Pulmonary artery endothelial cell (primary cell): ENCODE measurements around the gene ZCCHC9. TPM values are rescaled to one million over a fixed set of nuclear protein-coding genes. Genes with fewer than 3 reads are reported as not detected.
"Not testable (repeated sequence)": the region's sequence is repeated elsewhere in the genome, so short reads cannot be mapped to it uniquely, and the experiment has no call there.

Source experiments
- DNase-seq: peaks from one replicate; pipeline ENCODE4 v3.0.0-alpha.2; 2011; ENCODE audit warnings: low read depth, low spot score
- total RNA-seq: library from RNA; depleted of rRNA; stranded (reverse); fragments of >200 nt; gene quantifications from 2 replicates; pipeline ENCODE4 v1.2.3, GENCODE V29; 2014

ZCCHC9 gene
- 16.9 and 19.3 TPM in 2 replicates for total RNA-seq

GRCh38 chr5:81301271-81302015 lies at the start of gene ZCCHC9:
Gene ZCCHC9 (plus strand): TSS chr5:81301587. CDS start chr5:81304758, 3,171 bp downstream.
- DNase-seq = peak; percentile 91

DNA sequence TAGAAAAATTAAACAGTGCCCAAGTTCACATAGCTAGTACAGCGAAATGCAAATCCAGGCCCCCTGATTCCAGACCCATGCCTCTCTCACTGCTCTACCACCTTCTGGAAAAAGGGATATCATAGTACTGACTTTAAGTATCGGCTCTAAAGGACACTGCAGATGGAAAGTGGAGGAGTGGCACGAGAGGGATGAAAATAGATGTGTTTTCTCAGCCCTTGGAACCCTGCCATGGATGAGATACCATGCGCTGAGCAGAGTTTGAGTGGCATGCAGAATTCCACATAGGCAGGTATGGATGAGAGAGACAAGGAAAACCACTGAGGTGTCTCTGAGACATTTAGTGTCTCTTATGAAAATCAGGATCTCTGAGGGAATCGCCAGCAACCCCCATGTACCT lies 49.5 kb upstream of the ZCCHC9 start:
- DNase-seq = no peak

- DNase-seq = no peak
Observed at GRCh38 chr5:81252904-81253303, 48.5 kb upstream of the ZCCHC9 start.

DNA sequence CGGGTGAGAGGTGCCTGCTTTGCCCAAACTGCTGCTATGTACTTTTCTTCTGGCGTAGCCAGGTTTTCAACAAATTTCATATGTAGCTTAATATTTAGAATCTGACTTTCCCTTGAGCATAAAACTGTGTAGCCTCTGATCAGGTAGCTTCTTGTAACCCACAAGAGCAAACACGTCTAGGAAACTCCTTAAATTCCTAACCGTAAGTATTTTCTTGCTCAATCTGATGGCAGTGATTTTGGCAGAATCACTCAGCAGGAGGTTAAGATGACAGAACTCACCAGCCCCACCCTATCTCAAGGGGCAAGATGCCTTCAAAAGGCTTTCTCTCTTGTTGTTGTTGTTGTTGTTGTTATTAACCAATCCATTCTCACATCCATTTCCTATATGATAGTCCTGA lies 47.5 kb upstream of the ZCCHC9 start:
- no peak for DNase-seq

- no peak for DNase-seq
Observed at GRCh38 chr5:81254886-81255559, 46.4 kb upstream of the ZCCHC9 start.

DNA sequence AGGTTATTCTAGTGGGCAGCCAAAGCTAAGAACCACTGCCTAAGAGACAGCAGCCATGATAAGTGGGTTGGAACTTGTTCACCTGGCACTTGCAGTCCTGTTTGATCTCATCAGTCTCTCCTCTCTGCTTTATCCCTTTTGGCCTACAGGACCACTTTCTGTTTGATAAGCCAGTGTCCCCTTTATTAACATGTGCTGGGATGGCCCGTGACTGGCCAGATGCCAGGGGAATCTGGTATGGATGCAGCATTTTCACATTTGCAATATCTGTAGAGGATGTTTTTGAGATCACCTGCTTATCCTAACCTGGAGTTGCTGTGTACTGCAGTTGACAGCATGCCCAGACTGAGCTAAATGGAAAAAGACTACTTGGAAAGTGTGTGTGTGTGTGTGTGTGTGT lies 44.6 kb upstream of the ZCCHC9 start:
- DNase-seq = no peak

- DNase-seq = not testable (repeated sequence)
Observed at GRCh38 chr5:81262796-81263195, 38.6 kb upstream of the ZCCHC9 start.

DNA sequence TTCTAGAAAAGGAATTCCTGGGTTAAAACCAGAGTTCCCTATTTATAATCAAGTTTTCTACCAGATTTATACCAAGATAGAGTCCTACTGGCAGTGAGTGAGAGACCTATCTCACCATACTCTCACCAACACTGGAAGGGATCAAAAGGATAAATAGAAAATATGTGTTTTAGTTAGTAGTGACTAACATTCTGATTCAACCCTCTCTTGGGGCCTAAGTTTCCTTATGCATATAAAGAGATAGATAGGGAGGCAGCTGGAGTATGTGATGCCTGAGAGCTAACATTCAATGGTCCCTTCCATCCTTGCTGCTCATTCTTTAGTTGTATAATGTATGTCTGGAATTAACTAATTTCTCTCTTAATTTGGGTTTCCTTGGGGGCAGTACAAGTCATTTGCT lies 36.3 kb upstream of the ZCCHC9 start:
- no peak for DNase-seq

GRCh38 chr5:81268521-81269196 lies 32.7 kb upstream of the ZCCHC9 start:
- peak; percentile 27 for DNase-seq

DNA sequence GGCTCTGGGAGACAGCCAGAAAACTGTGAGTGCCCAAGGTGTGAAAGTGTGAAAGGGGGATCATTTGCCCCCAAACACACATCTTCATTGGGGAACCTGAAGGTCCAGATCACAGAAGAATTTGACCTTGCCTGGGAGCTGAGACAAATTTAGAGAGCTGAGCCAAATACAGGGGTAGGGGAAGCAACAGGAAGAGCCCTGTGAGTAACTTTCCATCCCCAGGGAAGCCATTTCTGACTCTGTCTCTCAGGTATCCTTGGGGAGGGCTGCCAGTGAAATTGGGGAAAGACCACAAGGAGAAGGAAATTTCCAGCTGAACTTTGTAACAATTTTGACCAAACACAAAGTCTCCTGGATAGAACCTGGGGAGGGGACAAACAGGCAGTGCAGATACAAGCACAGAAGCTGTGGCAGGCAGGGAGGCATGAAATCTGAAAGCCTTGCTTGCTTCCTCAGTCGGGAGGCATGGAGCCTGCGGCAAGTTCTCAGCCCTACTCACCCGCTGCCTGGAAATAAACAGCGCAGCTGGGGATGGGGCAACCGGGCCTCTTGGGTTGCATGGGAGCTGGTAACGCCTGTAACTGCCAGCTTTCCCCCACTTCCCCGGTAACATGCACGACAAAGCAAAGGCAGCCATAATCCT lies 31.5 kb upstream of the ZCCHC9 start:
- no peak for DNase-seq

- DNase-seq = not testable (repeated sequence)
Observed at GRCh38 chr5:81270394-81271027, 30.9 kb upstream of the ZCCHC9 start.

DNA sequence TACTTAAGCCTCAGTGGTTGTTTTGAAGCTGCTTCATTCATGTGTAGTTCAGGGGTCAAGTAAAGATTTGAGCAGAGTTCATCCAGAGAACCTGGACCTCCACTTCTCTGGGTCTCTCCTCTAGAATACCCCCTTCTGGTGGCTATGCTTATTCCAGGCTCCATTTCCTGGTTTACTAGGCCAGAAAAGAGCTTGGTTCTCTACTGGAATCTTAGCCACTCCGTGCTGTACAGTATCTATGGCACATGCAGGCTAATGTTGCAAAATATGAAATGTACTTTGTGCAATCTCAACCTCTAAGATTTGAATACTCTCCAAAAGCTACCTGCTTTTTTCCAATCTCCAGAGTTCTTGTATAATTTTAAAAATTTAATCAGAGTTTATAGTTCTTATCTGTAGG lies 17.4 kb upstream of the ZCCHC9 start:
- no peak for DNase-seq

DNA sequence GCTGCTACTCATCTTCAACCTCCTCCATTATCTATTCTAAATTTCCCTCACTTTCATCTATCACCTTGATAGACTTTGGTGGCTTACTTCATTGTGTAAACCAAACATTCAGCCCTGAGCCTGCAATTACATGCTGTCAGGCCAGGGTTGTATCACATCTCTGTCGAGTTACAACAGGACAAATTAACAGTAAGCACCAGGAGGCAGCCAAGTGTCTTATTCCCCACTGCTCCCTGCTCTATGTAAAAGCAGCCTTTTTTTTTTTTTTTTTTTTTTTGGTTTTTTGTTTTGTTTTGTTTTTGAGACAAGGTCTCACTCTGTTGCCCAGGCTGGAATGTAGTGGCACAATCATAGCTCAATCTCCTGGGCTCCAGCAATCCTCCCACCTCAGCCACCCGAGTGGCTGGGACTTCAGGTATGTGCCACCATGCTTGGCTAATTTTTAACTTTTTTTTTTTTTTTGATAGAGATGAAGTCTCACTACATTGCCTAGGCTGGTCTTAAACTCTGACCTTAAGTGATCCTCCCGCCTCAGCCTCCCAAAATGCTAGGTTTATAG lies 15.2 kb upstream of the ZCCHC9 start:
- DNase-seq = no peak

DNA sequence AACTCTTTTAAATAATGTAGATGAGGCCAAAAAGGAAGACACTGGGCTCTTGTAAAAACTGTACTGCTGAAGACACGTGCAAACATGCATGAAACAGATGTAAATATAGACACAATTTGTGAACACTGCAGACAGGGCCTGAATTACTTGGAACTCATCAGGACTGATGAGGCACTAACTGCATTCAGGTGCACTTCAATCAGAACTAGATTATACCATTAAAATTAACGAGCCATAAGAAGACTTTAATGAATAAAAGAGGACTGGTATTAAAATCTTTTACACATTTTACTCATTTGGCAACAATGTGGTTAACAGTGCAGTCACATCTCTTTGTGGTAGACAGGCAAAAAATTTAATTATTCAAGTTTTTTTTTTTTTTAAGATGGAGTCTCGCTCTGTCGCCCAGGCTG lies 13.4 kb upstream of the ZCCHC9 start:
- DNase-seq = no peak

DNA sequence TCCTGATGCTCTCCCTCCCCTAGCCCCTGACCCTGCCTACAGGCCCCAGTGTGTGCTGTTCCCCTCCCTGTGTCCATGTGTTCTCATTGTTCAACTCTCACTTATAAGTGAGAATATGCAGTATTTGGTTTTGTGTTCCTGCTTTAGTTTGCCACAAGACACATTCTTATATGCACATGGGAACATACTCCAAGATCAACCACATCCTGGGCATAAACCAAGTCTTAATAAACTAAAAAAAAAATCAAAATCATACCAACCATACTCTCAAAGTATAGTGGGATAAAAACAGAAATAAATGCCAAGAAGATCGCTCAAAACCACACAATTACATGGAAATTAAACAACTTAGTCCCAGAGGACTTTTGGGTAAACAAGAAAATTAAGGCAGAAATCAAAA lies 11.2 kb upstream of the ZCCHC9 start:
- no peak for DNase-seq

DNA sequence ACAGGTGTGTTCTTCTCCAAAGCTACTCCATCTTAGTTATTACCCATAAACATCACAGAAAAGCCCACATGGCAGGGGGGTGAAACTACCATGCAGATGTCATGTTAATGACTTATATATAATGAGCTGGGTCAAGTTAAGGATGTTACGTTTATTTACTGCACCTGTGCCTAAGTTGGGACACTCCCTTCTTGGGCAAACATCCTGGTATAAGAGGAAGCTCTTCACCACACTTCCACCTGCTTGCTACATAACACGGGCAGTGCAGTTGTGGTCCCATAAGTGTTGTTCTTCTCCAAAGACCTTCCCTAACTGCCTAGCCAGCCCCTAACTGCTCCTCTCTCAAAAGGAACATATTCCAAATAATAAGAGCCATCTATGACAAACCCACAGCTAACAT lies 9.3 kb upstream of the ZCCHC9 start:
- no peak for DNase-seq

- not testable (repeated sequence) for DNase-seq
Observed at GRCh38 chr5:81294021-81294420, 7.4 kb upstream of the ZCCHC9 start.

DNA sequence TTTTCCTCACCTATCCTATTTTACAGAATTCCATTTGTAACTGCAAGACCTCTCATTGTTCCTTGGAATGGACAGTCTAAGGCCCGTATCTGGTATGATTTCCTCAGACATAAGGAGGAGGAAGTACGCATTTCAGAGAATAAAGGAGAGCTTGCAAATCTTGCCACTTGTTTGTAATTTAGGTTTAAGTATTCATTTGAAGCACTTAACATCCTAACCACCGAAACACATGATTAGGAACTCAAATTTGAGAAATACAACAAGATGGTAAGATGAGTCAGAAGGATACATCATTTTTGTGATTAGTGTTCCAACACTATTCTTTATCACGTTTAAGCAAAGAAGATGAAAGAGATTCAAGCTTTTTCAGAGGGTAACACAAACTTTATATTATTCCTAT lies 3.9 kb upstream of the ZCCHC9 start:
- no peak for DNase-seq

DNA sequence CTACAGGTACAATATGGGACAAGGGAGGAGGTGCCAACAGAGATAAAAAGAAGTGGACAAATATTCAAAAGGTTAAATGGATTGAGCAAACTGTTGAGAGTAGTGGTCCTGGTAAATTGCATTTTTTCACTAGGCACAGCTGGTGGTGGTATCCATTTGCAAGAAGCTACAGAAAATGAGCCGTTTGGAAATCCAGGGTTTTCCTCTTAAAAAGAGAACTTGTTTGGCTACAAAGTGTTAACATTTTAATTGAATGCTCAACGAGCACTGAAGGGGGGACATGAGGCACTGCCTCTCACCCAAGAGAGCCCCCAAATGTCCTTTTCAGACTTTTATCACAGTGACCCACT lies 491 bp upstream of the ZCCHC9 start:
- DNase-seq = no peak

GRCh38 chr5:81302596-81302995 lies 1.2 kb downstream of the ZCCHC9 start:
- DNase-seq = no peak

DNA sequence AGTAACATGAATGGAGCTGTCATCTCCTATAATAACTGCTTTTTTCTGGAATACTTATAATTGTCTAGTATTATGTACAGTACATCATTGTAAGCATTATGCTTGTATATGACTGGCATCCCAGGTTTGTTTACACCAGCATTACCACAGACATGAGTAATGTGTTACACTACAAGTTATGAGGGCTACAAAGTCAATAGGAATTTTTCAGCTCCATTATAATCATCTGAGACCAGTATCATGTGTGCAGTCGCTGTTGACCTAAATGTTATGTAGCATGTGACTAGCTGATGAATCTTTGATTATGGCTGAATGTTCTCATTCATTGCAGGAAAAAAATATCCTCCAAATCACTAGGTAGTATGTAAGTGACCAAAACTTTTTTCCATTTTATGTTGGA lies 2.2 kb downstream of the ZCCHC9 start:
- DNase-seq = no peak
